NCI-H1417 (cell line): ENCODE measurements around the gene SSTR3.

Experiments used
- DNase-seq, 3 experiments: peaks; one replicate each; lab custom pipeline; 2025; lab: John Stamatoyannopoulos, UW

SSTR3 gene

DNA sequence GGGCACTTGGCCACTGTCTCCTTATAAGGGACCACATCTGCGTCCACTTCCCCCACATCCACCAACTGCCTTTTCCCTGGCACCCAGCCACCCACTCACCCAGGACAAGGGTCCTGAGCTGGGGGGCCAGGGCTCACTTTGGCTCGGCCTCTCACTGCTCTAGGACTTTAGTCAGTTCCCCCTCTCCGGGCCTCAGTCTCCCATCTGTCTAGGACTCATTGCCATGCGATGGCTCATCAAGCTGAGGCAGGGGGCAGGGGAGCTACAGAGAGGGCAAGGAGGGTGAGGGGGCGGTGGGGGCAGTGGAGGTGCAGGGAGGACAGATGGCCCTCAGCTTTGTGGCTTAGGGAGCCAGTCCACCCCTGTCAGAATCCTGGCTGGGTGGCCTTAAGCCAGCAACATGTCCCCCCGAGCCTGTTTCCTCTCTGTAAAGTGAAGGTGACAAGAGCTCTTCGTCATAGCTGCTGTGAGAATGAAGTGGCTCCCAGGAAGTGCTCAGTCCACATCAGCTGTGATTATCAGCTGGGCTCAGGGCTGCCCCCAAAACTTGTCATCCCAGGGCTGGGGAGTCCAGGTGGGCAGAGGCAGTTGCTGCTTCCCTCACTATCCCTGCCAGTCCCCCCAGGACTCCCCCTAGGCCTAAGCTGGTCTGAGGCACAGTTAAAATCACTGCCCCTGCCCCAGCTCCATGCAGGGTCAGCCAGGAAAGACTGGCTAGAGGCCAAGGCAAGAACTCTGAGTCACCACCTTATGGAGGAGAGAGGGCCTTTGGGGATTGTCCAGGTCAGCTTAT is 16.9 kb upstream of the SSTR3 start:
- DNase-seq = no peak

DNA sequence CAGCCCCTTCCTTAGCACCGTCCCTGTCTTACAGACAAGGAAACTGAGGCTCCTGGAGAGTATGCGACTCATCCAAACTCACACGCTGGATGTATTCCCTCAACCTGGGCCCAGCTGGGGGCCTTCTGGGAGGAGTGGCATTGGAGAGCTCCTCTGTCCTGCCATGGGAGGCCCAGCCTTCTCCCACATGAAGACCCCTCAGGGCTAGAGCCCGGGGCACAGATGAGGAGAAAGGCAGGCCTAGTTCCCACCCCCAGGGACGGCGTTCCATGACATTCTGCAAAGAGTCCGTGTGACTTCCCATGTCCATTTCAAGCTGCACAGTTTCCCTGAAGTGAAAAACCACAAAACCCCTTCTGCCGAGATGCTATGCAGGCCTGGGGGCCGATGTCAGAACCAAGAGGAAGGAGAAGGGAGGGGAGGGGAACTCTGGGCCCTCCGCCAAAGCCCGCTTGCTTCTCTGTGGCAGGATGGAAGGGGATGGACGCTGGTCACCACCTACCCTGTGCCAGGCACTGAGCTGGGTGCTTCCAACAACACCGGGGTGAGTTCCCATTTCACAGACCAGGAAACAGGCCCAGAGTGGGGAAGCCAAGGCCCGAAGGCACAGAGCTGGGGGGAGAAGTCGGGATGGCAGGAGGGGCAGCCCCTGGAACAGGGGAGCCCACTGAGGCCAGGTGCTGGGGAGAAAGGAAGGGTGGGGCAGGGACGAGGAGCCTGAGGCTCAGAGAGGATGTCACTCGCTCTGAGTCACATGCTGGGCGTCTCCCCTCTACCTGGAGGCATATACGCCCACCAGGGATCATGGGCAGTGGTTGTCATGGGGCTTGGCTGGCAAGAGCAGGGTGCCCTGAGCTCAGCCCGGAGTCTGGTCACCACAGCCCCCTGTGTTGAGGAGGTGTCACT is 16.1 kb upstream of the SSTR3 start:
- no peak for DNase-seq

DNA sequence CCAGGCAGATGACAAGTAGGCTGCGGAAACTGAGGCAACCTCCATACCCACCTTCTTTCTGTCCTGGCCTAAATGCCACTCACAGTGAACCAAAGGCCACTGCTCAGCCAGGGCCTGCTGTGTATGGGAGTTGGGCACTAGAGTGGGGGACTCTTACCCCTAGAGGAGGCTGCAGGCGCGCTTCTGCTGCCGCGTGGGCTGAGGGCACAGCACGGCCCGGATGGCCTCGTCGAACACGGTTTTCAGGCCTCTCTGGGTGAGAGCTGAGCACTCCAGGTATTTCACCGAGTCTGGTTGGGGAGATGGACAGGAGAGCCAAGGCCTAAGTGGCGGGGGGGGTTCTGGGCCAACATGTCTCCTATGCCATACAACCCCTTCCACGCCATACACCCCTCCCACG is 14.2 kb upstream of the SSTR3 start:
- DNase-seq = no peak

DNA sequence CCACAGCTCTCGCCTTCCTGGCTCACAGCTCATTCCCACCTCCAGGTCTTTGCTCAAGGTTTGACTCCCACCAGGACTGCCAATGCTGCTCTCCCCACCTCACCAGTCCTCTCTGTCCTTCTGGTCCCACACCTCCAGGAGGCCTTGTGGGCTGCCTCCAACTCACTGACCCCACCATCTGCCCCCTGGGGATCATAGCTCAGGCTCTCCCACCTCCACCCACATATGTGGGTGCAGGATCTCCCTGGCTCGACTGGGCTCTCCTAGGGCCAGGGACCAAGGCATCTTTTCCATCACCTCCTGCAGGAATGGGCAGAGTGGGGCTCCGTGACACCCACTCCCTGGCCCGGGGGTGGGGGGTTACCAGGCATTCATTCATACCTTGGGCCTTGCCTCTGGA is 13.8 kb upstream of the SSTR3 start:
- no peak for DNase-seq

DNA sequence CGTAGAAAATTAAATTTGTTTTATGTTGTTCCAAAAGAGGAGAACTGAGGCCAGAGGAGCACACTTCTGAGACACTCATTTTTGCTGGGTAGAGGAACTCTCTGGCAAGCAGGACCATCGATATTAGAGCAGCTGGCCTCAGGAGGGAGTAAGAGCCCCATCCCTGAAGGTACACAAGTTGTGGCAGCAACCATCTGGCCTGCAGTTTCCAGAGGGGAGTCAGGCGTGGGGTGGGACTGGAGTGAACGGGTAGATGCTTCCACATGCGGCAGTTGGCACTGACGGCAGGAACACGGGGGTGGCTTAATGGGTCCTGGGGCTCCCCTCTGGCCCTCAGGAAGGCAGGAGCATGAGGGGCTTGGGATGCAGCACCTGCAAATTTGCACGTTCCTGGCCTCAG is 13.2 kb upstream of the SSTR3 start:
- DNase-seq = no peak

DNA sequence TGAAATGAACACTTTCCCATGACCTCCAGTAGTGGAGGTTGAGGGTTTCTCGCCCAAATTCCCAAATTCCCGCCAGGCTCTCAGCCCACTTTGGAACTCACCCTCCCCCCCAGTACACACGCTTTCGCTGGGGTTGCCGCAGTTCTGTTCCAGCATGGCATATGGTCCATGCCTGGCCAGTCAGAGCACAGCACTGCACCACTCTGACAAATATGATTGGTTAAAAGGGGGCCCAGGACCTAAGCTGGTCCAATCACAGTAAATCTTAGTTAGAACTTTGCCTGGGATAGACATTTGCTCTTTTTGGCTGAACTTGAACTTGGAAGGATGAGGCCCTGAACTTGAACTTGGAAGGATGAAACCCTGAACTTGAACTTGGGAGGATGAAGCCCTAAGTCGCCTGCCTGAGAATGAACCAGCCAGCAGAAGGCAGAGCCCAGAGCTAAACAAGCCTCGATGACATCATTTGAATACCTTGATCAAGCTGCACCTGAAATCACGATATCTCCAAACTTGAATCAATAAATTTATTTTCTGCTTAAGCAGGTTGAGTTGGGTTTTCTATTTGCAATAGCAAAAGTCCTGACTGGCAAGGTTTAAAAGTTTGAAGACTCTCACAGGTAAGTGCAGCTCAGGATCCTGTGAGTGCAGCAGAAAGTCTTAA is 12.6 kb upstream of the SSTR3 start:
- DNase-seq = no peak

DNA sequence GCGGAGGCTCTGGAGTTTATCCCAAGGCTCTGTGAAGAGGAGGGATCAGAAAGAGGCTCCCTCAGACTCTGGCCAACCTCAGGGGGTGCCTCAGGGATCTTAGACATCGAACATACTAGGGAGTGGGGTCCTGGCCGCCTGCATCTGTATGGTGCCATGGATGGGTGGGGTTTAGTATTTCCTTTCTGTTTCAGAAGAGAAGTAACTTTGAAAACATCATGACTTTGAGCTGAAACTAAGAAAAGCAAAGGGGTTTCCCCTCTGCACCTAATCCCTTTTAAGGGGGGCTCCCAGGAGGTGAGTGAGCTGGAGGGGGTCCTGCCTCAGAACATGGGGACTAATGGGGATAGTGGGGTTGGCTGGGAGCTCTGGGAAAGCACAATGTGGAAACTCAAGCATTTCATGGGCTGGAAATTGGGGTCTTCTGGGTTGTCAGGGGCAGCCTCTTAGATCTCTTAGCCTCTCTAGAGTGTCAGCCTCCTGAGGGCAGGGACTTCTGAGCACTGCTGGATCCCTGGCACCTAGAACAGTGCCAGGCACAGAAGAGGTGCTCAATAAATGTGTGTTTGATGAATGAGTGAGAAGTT is 11.8 kb upstream of the SSTR3 start:
- no peak for DNase-seq

DNA sequence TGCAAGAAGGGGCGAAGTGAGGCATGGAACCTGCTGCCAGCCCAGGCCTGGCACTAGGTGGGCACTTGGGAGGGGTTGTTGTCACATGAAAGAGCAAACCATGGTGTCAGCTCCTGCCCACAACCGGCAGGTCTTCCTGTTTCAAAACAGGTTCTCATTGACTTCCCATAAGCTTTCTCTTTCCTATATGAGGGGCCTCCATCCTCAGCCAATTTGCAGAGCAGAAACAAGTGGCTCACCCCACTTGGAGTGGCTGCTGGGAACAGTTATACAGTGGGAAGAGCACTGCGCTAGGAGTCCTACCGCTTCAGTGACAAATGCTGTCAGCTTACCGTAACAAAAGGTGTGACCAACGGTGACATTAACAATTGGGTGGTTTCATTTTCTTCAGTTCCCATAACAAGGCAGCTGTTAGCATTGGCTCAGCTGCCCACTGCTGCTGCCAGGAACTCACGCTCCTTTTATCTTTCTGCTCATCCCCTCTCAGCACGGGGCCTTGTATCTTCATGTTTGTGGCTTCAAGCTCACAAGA is 10.2 kb upstream of the SSTR3 start:
- DNase-seq = no peak

DNA sequence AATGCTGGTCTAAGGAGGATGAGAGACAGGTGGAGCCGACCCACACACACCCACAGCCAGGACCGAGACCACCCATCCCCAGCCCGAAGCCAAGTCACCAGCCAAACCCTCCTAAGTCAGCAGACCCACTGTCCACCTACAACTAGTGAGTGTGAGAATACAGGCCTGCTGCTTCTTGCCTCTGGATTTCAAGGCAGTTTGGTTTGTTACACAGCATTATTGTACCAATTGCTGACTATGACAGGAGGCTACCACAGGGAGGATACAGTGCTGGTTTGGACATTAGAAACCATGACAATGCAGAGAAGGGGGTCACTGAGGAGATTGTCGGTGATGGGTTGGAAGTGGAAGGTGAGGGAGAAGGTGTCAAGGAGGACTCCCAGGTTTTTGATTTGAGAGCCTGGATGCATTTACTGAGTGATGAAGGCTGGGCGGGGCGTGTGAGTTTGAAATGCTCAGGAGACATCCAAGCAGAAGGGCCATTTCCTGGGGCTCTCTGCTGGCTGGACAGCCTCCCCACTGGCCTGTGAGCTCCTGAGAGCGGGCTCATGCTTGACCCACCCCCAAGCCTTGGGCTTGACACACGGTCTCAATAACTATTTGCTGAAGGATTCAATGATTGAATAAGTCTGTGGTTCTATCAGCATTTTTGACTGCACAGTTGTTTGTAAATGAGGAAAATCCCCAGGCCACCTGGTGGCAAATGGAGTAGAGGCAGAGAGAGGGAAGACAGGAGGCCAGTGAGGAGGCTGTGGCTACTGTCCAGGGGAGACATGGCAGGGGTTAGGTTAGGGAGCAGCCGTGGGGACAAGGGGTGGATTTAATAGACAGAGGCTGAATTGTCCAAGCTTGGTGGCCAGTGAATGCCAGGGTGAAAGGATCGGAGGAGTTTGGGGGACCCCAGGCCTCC is 9.4 kb upstream of the SSTR3 start:
- DNase-seq = no peak

DNA sequence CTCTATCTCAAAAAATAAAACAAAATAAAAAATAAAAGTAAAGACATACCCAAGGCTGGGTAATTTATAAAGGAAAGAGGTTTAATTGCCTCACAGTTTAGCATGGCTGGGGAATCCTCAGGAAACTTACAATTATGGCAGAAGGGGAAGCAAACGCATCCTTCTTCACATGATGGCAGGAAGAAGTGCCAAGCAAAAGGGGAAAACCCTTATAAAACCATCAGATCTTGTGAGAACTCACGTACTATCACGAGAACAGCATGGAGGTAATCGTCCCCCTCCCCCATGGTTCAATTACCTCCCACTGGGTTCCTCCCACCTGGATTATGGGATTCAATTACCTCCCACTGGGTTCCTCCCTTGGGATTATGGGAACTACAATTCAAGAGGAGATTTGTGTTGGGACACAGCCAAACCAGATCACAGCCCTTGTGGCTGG is 8.3 kb upstream of the SSTR3 start:
- DNase-seq = no peak

DNA sequence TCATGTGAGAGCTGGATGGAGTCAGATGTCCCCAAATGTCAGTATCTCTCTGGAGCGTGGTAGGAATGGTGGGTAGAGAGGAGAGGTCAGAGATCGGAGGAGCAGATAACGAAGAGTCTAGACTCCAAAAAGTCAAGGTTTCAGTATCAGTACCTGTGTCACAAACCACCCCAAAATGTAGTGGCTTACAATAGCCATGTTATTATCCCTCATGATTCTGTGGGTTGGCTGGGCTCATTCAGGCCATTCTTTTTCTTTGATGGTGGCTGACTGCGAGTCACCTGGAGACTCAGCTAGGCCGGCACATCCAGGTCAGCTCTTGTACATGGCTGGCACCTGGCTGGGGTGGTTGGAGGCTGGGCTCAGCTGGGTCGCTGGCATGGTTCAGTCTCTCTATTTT is 7.3 kb upstream of the SSTR3 start:
- no peak for DNase-seq

DNA sequence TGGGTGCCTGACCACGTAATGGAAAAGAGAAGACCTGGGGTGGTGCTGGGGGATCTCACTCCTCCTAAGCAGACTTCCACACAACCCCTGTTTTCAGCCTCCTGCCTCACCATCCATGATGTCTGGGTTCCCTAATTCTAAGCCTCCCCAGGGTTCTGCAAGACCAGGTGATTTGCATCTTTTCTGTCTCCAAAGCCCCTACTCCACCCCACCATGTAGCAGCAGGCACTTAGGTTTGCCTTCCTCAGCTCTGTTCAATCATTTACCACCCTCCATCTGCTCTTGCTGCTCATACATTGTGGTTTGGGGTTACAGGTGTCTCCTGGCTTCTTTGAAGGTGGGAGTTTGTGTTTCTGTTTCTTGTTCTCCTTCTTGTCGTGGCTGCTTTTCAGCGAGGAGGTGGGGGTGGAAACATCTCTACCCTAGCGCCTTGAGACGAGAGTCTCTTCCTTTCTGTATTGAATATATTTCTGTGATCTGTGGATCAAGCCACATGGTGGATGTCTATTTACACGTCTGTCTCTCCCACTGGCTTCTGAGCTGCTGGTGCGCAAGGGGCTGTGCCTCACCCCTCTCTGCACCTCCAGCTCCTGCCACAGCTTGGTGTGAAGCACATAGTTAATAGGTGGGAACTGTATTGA is 6.6 kb upstream of the SSTR3 start:
- DNase-seq = no peak

DNA sequence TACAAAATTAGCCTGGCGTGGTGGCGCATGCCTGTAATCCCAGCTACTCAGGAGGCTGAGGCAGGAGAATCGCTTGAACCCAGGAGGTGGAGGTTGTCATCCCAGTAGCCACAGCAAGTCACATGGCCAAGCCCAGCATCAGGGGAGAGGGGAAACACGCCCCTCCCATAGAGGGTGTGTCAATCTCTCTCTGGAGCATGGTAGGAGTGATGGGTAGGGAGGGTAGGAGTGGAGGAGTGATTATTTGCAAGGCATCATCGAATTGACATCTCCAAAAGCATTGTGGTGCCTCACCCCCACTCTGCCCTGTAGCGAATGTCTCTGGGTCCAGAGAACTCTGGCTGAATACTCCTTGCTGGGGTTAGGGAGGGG is 6.1 kb upstream of the SSTR3 start:
- no peak for DNase-seq

DNA sequence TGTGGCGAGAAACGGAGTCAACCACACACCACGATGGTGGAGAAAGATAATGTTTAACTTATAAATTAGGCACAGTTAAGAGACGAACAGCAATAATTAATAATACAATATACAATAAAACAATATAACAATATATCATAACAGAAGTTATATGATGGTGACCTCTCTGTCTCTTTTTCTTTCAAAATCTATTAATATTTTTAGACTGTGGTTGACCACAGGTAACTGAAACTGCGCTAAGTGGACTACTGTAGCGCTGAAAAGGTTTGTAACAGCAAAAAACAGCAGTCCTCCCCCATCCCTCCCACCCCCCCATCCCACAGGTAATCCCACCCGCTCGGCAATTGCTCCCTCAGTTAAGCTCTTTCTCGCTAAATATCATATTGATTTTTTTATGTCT is 3.6 kb upstream of the SSTR3 start:
- DNase-seq = no peak

DNA sequence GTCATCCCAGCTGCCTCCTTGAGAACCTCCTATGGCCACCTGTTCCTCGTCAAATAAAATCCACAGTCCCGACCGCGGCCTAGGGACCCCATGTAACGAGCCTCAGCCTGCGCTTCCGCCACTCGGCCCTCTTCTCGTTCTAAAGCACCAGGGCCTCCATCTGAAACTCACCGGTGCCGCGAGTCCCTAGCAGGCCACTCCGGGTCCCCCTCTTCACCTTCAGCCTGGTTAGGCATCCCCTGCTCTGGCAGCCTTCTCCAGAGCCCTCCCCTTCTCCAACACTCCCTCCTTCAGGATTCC is 2.4 kb upstream of the SSTR3 start:
- no peak for DNase-seq

DNA sequence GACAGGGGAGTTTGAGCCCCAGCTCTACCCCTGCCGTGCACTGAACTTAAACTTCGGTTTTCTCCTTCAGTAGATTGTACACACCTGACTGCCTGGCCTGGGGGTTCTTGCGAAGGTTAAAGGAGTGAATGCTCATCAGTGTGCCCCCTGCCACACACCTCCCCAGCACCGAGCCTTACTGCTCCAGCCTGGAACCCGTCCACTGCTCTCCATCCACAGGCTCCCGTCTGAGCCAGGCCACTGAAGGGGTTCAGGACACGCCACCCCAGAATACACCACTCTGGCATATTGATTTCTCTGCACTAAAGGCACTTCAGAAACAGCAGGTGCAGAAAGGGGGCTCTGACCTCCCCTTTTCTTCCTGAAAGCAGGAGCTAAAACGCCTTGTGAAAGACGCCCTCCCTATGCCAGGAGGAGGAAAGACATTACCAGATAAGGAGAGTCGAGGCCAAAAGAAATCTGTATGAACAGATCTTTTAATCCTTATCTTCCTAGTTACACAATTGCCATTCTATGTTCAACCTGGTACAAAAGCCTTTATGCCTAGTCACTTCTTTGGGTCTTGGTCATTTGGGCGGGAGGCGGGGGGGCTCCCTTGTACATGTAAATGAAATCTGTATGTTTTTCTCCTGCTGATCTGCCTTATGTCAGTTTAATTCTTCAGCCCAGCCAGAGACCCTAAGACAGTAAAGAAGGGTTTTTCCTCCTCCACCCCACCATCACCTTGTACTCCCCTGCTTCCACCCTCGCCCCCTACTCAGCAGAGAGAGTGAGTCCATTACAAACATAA is 1.9 kb upstream of the SSTR3 start:
- no peak for DNase-seq

DNA sequence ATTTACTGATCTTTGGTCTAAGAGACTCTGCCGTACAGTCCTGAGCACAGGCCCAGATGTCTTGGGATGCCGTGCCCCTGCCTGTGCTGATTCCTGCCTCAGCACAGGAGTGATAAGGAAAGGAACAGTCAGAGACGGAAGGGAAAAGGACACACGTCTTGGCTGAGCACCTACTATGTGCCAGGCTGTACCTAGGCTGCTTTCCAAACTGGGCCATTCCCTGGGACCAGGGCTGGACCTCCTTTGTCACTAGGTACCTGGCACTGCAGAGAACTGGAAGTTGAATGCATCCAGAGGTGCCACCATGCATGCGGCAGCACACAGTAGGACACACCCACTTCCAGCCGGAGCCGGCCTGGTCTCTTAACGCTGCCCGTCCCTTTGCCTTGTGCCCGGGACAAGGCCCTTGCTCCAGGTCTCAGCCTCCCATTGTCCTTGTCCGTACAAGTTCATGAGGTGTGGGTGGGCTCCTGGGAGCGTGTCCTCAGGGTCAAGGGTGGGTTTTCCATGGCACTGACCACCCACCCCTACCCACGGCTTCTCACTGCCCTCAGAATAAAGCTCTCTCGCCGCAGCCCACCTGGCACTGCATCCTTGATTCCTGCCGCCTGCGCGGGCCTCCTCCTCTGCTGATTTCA is 1.1 kb upstream of the SSTR3 start:
- no peak for DNase-seq

DNA sequence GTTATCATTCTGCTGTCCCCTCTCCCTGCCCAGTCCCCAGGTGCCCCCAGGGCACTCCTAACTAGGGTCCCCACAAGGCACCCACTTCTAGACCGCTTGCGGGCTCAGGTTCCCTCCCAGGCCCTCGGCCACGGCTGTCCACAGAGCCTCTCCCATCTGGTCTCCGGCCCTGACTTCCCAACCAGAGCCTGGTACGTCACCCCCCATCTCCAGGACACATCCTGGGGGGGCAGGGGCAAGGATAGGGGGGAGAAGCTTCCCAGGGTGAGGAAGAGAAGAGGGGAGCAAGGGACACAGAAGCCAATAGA is 457 bp downstream of the SSTR3 start:
- DNase-seq = no peak

DNA sequence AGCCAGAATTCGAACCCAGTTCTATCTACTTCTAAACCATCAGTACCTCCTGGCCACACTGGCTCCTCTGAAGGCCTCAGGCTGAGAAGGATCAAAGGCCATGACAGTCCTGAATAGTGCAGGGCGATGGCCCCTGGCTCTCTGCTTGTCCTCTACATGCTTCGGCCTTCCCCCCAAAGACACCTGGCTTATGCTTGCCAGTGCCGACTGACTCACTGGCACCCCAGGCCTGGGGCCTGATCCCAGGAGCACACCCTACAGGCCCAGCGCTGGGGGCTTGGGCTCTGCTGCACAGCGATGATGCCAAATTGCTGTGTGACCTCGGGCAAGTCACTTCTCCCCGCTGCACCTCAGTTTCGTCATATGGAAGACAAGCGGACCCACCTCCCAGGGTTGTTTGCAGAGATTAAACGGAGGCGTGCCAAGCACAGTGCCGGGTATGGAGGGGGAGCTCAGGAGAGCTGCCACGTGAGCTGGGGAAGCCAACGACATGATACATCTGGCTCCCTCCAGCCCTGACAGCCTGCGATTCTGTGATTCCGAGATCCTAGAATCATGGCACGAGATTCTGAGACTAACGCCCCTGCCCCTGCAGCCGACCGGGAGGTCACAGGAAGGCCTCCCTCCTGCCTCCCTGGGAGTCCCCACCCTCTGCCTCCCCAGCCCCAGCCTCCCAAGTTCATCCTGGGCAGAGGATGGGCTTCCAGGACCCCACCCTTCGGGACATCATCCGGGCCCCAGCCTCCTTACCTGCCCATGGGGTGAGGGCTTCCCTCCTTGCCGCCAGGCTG is 1.0 kb downstream of the SSTR3 start:
- no peak for DNase-seq
